SK-N-MC (cell line): ENCODE measurements around the gene ZDHHC22.

Experiments used
- EZH2 ChIP-seq: fragments of 200-600 bp; sonication (generic); IDR thresholded peaks from one replicate; pipeline ENCODE4 v1.6.1; 2017; ENCODE audit warnings: antibody characterized with exemption
- POLR2AphosphoS5 ChIP-seq: IDR thresholded peaks from 2 replicates; pipeline ENCODE4 v1.6.1; 2012; ENCODE audit warnings: mild to moderate bottlenecking, low read depth, low read length, borderline replicate concordance

DNA sequence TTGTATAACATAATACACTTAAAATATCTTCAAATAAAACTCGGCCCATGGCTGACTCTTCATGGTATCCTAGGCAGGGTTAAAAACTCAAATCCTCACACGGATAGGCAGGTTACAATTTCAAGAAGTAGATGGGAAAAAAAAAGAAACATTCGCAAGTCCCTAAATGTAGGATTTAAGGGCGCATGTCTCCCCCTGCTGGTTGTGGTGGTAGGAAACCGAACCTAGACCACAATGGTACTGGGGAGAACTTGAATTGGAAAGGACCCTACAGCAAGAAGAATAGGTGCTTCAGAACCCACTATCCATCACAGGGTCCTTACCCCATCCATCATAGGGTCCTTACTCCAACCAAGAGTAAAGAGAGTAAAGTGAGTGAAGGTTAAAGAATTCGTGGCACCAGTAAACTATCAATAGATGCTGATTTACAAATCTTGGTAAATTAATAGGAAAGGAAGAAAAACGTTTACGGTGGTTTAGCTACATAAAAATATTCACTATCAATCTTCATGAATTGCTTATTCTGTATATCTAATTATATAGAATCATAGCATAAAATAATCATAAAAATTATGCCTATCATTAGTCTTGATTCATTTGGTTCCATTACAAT is 46.8 kb downstream of the ZDHHC22 start:
- no peak for TF ChIP-seq POLR2AphosphoS5
- TF ChIP-seq EZH2, result no peak
